H9 (cell line): ENCODE measurements around the gene TENM4. TPM values are rescaled to one million over a fixed set of nuclear protein-coding genes. Genes with fewer than 3 reads are reported as not detected.

Source experiments
- DNase-seq: peaks from one replicate; pipeline ENCODE4 v3.0.0-alpha.2; 2017
- H2AFZ ChIP-seq: one replicate; pipeline ENCODE4 v1.6.1; 2013; ENCODE audit warnings: mild to moderate bottlenecking, low read length, control low read depth, moderate library complexity
- H2AK5ac ChIP-seq: 2 replicates; pipeline ENCODE4 v1.6.1; 2013; ENCODE audit warnings: low read length, control low read depth, mixed read lengths; ENCODE audit not compliant: insufficient read length
- H2BK120ac ChIP-seq: one replicate; pipeline ENCODE4 v1.6.1; 2013; ENCODE audit warnings: low read depth, mild to moderate bottlenecking, low read length, control low read depth, inconsistent platforms; ENCODE audit not compliant: poor library complexity, severe bottlenecking
- H2BK12ac ChIP-seq: 2 replicates; pipeline ENCODE4 v1.6.1; 2013; ENCODE audit warnings: low read length, control low read depth, mixed read lengths, low read depth; ENCODE audit not compliant: insufficient read length
- H2BK15ac ChIP-seq: 2 replicates; pipeline ENCODE4 v1.6.1; 2013; ENCODE audit warnings: low read depth, low read length, control low read depth
- H2BK20ac ChIP-seq: one replicate; pipeline ENCODE4 v1.6.1; 2013; ENCODE audit warnings: low read depth, mild to moderate bottlenecking, low read length, control low read depth, inconsistent platforms; ENCODE audit not compliant: poor library complexity, severe bottlenecking
- H2BK5ac ChIP-seq: 2 replicates; pipeline ENCODE4 v1.6.1; 2013; ENCODE audit warnings: low read length, control low read depth, mixed read lengths; ENCODE audit not compliant: insufficient read length
- H3K14ac ChIP-seq: 2 replicates; pipeline ENCODE4 v1.6.1; 2013; ENCODE audit warnings: low read length, control low read depth; ENCODE audit not compliant: insufficient read depth
- H3K18ac ChIP-seq: 2 replicates; pipeline ENCODE4 v1.6.1; 2013; ENCODE audit warnings: low read depth, mild to moderate bottlenecking, mixed read lengths, low read length, control low read depth; ENCODE audit not compliant: insufficient read length
- H3K23ac ChIP-seq: 2 replicates; pipeline ENCODE4 v1.6.1; 2013; ENCODE audit warnings: low read length, control low read depth, mixed read lengths, low read depth; ENCODE audit not compliant: insufficient read length
- H3K23me2 ChIP-seq: 2 replicates; pipeline ENCODE4 v1.6.1; 2013; ENCODE audit warnings: low read depth, mild to moderate bottlenecking, mixed read lengths, low read length, control low read depth; ENCODE audit not compliant: insufficient read length, poor library complexity, severe bottlenecking
- H3K27ac ChIP-seq: 2 replicates; pipeline ENCODE4 v1.5.1; 2013; ENCODE audit warnings: low read length, control low read depth, mixed read lengths, low read depth; ENCODE audit not compliant: insufficient read length
- H3K27me3 ChIP-seq: 2 replicates; pipeline ENCODE4 v1.6.1; 2013; ENCODE audit warnings: low read length, control low read depth, inconsistent platforms; ENCODE audit not compliant: insufficient read depth
- H3K4ac ChIP-seq: 2 replicates; pipeline ENCODE4 v1.6.1; 2013; ENCODE audit warnings: low read depth, mild to moderate bottlenecking, control low read depth, inconsistent platforms, low read length, moderate library complexity
- H3K4me1 ChIP-seq: 2 replicates; pipeline ENCODE4 v1.6.1; 2013; ENCODE audit warnings: low read length, control low read depth, inconsistent platforms; ENCODE audit not compliant: insufficient read depth
- H3K4me2 ChIP-seq: 2 replicates; pipeline ENCODE4 v1.6.1; 2013; ENCODE audit warnings: low read length, control low read depth, mixed read lengths; ENCODE audit not compliant: insufficient read length, insufficient read depth
- H3K56ac ChIP-seq: 2 replicates; pipeline ENCODE4 v1.6.1; 2013; ENCODE audit warnings: low read depth, mild to moderate bottlenecking, mixed read lengths, low read length, control low read depth; ENCODE audit not compliant: insufficient read length
- H3K79me1 ChIP-seq: 2 replicates; pipeline ENCODE4 v1.6.1; 2013; ENCODE audit warnings: low read depth, mild to moderate bottlenecking, moderate library complexity, low read length, control low read depth, inconsistent platforms; ENCODE audit not compliant: insufficient read depth, poor library complexity, severe bottlenecking
- H3K79me2 ChIP-seq: 2 replicates; pipeline ENCODE4 v1.6.1; 2013; ENCODE audit warnings: low read length, control low read depth, inconsistent platforms; ENCODE audit not compliant: insufficient read depth
- H3K9ac ChIP-seq: 2 replicates; pipeline ENCODE4 v1.6.1; 2013; ENCODE audit warnings: low read length, control low read depth, mixed read lengths; ENCODE audit not compliant: insufficient read length; ENCODE audit errors: extremely low read depth
- H3K9me3 ChIP-seq: one replicate; pipeline ENCODE4 v1.6.1; 2013; ENCODE audit warnings: low read depth, low read length, inconsistent platforms; ENCODE audit not compliant: control insufficient read depth
- H3T11ph ChIP-seq: one replicate; pipeline ENCODE4 v1.6.1; 2013; ENCODE audit warnings: mild to moderate bottlenecking, low read length, control low read depth, inconsistent platforms
- H4K20me1 ChIP-seq: one replicate; pipeline ENCODE4 v1.6.1; 2013; ENCODE audit not compliant: control insufficient read depth, insufficient read length, insufficient read depth
- H4K5ac ChIP-seq: 2 replicates; pipeline ENCODE4 v1.6.1; 2013; ENCODE audit warnings: low read depth, mild to moderate bottlenecking, mixed read lengths, low read length, control low read depth; ENCODE audit not compliant: insufficient read length
- H4K8ac ChIP-seq: replicated peaks from 2 replicates; pipeline ENCODE4 v1.6.1; 2013; ENCODE audit warnings: low read length, control low read depth, mixed read lengths, low read depth; ENCODE audit not compliant: insufficient read length
- H4K91ac ChIP-seq: 2 replicates; pipeline ENCODE4 v1.6.1; 2013; ENCODE audit warnings: low read depth, mild to moderate bottlenecking, moderate library complexity, mixed read lengths, low read length, control low read depth; ENCODE audit not compliant: insufficient read length
- H3K27ac Mint-ChIP-seq, 3 experiments: 2 replicates in 2 of 3; 3 replicates in 1 of 3; pipeline ENCODE4 v1.8.0; 2020 to 2021; ENCODE audit warnings: mixed read lengths in 3 of 3, mild to moderate bottlenecking in 1 of 3, moderate library complexity in 1 of 3
- H3K27me3 Mint-ChIP-seq: 2 replicates; pipeline ENCODE4 v1.8.0; 2021; ENCODE audit warnings: low read depth, mild to moderate bottlenecking, moderate library complexity, mixed read lengths
- H3K36me3 Mint-ChIP-seq, 3 experiments: 2 replicates in 2 of 3; 3 replicates in 1 of 3; pipeline ENCODE4 v1.8.0; 2020 to 2021; ENCODE audit warnings: low read depth in 3 of 3, mixed read lengths in 3 of 3; ENCODE audit not compliant: insufficient read depth in 1 of 3
- H3K4me1 Mint-ChIP-seq, 2 experiments: 2 replicates each; pipeline ENCODE4 v1.8.0; 2020; ENCODE audit warnings: mixed read lengths in 2 of 2
- H3K4me3 Mint-ChIP-seq, 2 experiments: 2 replicates in 1 of 2; 3 replicates in 1 of 2; pipeline ENCODE4 v1.8.0; 2020 to 2021; ENCODE audit warnings: mild to moderate bottlenecking in 2 of 2, mixed read lengths in 2 of 2, moderate library complexity in 1 of 2
- H3K9me3 Mint-ChIP-seq, 2 experiments: 2 replicates in 1 of 2; 3 replicates in 1 of 2; pipeline ENCODE4 v1.8.0; 2020; ENCODE audit warnings: mild to moderate bottlenecking in 2 of 2, mixed read lengths in 2 of 2, moderate library complexity in 1 of 2
- CTCF ChIP-seq: fragments of 200-600 bp; sonication (generic); conservative IDR thresholded peaks from 3 replicates; pipeline ENCODE4 v1.8.0; 2021; ENCODE audit warnings: antibody characterized with exemption, mild to moderate bottlenecking
- WGBS: extraction: QIAGEN DNeasy Blood & Tissue Kit; methylation state at CpG from one replicate; pipeline ENCODE4 v1.1.7; 2013; ENCODE audit warnings: missing lambda C conversion rate, low lambda C conversion rate, mixed read lengths; ENCODE audit not compliant: insufficient read length; ENCODE audit errors: extremely low coverage; 5-methylcytosine and 5-hydroxymethylcytosine counted together
- total RNA-seq: library from RNA; stranded (reverse); gene quantifications from 2 replicates; pipeline ENCODE4 v1.2.1, GENCODE V29; 2021

Gene TENM4
- total RNA-seq, 1 experiment from 2014 or later, result 4.6 TPM

GRCh38 chr11:78851878-78852586 lies 588.8 kb downstream of the TENM4 start:
- H4K20me1 ChIP-seq, result no peaks in the 10 kb centered on the region
- H3K4me1 ChIP-seq, result no peaks in the 10 kb centered on the region
- H3K27ac Mint-ChIP-seq, result no peak overlapping the region
- no peak for TF ChIP-seq CTCF
- H3K14ac ChIP-seq, result no peak overlapping the region
- no peak overlapping the region for H3K23ac ChIP-seq
- no peak overlapping the region for H3K4ac ChIP-seq
- no CpG with 5 or more reads among the region's 7 CpGs for WGBS
- no peak overlapping the region for H2AK5ac ChIP-seq
- H4K91ac ChIP-seq, result no peak overlapping the region
- H3K4me1 Mint-ChIP-seq, result no peaks in the 10 kb centered on the region
- H3T11ph ChIP-seq, result no peak overlapping the region
- H3K36me3 Mint-ChIP-seq, result no peaks in the 10 kb centered on the region
- no peaks in the 10 kb centered on the region for H3K27me3 ChIP-seq
- no peak overlapping the region for H2BK5ac ChIP-seq
- no peak overlapping the region for H2BK20ac ChIP-seq
- H3K79me2 ChIP-seq, result no peaks in the 10 kb centered on the region
- H3K4me3 Mint-ChIP-seq, result no peak overlapping the region
- no peak overlapping the region for H3K4me2 ChIP-seq
- H2AFZ ChIP-seq, result no peak overlapping the region
- H2BK15ac ChIP-seq, result no peak overlapping the region
- H3K9ac ChIP-seq, result no peak overlapping the region
- H2BK12ac ChIP-seq, result no peak overlapping the region
- no peak overlapping the region for H4K8ac ChIP-seq
- no peak overlapping the region for H4K5ac ChIP-seq
- H3K9me3 Mint-ChIP-seq, result no peaks in the 10 kb centered on the region
- no peak overlapping the region for H3K27ac ChIP-seq
- H3K23me2 ChIP-seq, result no peaks in the 10 kb centered on the region
- no peaks in the 10 kb centered on the region for H3K79me1 ChIP-seq
- DNase-seq, result no peak
- no peak overlapping the region for H3K56ac ChIP-seq
- H3K18ac ChIP-seq, result no peak overlapping the region
- no peak overlapping the region for H2BK120ac ChIP-seq
- no peaks in the 10 kb centered on the region for H3K9me3 ChIP-seq
- no peaks in the 10 kb centered on the region for H3K27me3 Mint-ChIP-seq
